Measurements from ENCODE around the gene SLC66A1. TPM values are rescaled to one million over a fixed set of nuclear protein-coding genes. Genes with fewer than 3 reads are reported as not detected.

The SLC66A1 gene
- total RNA-seq, 4 donors from 2014 or later: 10.5 to 14.0 (median 12.5) TPM

GRCh38 chr1:19368050-19368449 lies 55.9 kb downstream of the SLC66A1 start:
- DNase-seq (ENCODE audit: low spot score in 2 of 2): no peak
- H3K27ac ChIP-seq: peak overlapping the region; percentile 68
- H3K4me3 ChIP-seq: no peak overlapping the region
- no peaks in the 10 kb centered on the region for H3K9me3 ChIP-seq
- TF ChIP-seq POLR2AphosphoS5 (IDR thresholded peaks at IDR 0.05) (no peak), POLR2A (IDR thresholded peaks at IDR 0.05) (no peak), CTCF (IDR thresholded peaks at IDR 0.05) (no peak), EP300 (IDR thresholded peaks at IDR 0.05) (no peak)
- H3K4me1 ChIP-seq: peaks cover 83% of the 10 kb centered on the region
- 88% methylated on average over 5 of the region's 5 CpGs for WGBS
- H3K36me3 ChIP-seq: peaks cover 8% of the 10 kb centered on the region
- H3K27me3 ChIP-seq: no peaks in the 10 kb centered on the region

- no peaks in the 10 kb centered on the region for H3K27me3 ChIP-seq
- no peak for DNase-seq (ENCODE audit: low spot score in 2 of 2)
- WGBS: 44% methylated on average over 3 of the region's 5 CpGs
- H3K4me3 ChIP-seq: no peak overlapping the region
- peak overlapping the region; percentile 67 for H3K27ac ChIP-seq
- peaks cover 87% of the 10 kb centered on the region for H3K4me1 ChIP-seq
- H3K36me3 ChIP-seq: peaks cover 16% of the 10 kb centered on the region
- H3K9me3 ChIP-seq: no peaks in the 10 kb centered on the region
- TF ChIP-seq CTCF (IDR thresholded peaks at IDR 0.05) (no peak), EP300 (IDR thresholded peaks at IDR 0.05) (no peak), POLR2A (IDR thresholded peaks at IDR 0.05) (no peak)
These were observed 56.8 kb downstream of the SLC66A1 start for GRCh38 chr1:19368964-19369363.

- 39% methylated on average over 11 of the region's 16 CpGs for WGBS
- no peaks in the 10 kb centered on the region for H3K27me3 ChIP-seq
- H3K27ac ChIP-seq: peak overlapping the region; percentile 67
- TF ChIP-seq POLR2AphosphoS5 (IDR thresholded peaks at IDR 0.05) (peak in 1 of 3 donors; percentile 9), CTCF (IDR thresholded peaks at IDR 0.05) (no peak)
- peak in 1 of 2 donors; percentile 80 for DNase-seq (ENCODE audit: low spot score in 2 of 2)
- peaks cover 89% of the 10 kb centered on the region for H3K4me1 ChIP-seq
- H3K9me3 ChIP-seq: no peaks in the 10 kb centered on the region
- no peak overlapping the region for H3K4me3 ChIP-seq
- peaks cover 22% of the 10 kb centered on the region for H3K36me3 ChIP-seq
These were observed 57.4 kb downstream of the SLC66A1 start for GRCh38 chr1:19369396-19370090.

GRCh38 chr1:19370453-19371170 lies 58.5 kb downstream of the SLC66A1 start:
- H3K9me3 ChIP-seq: no peaks in the 10 kb centered on the region
- no peaks in the 10 kb centered on the region for H3K27me3 ChIP-seq
- 62% methylated on average over 13 of the region's 13 CpGs for WGBS
- peaks cover 32% of the 10 kb centered on the region for H3K36me3 ChIP-seq
- no peak for DNase-seq (ENCODE audit: low spot score in 2 of 2)
- H3K4me3 ChIP-seq: no peak overlapping the region
- H3K27ac ChIP-seq: peak overlapping the region; percentile 67
- TF ChIP-seq POLR2A (IDR thresholded peaks at IDR 0.05): no peak
- no peak for TF ChIP-seq POLR2AphosphoS5 (IDR thresholded peaks at IDR 0.05)
- TF ChIP-seq CTCF (IDR thresholded peaks at IDR 0.05): no peak
- TF ChIP-seq EP300 (IDR thresholded peaks at IDR 0.05): no peak
- peaks cover 86% of the 10 kb centered on the region for H3K4me1 ChIP-seq

Data from suprapubic skin (tissue), 4 donors.